ENCODE results near the gene KCNJ16. TPM values are rescaled to one million over a fixed set of nuclear protein-coding genes. Genes with fewer than 3 reads are reported as not detected.

Gene KCNJ16
- total RNA-seq, 1 donor, result under 0.01 TPM

GRCh38 chr17:70181376-70181775 is 106.4 kb downstream of the KCNJ16 start:
- Histone ChIP-seq H3K27me3 (ENCODE audit: insufficient read depth, low read length) (no peaks in the 10 kb centered on the region), H3K9me3 (ENCODE audit: low read depth, low read length) (no peaks in the 10 kb centered on the region), H3K4me1 (ENCODE audit: insufficient read depth, low read length) (peaks cover 8% of the 10 kb centered on the region), H3K4me3 (ENCODE audit: low read length) (no peak overlapping the region)

GRCh38 chr17:70181866-70182265 is 106.8 kb downstream of the KCNJ16 start:
- no peaks in the 10 kb centered on the region for H3K27me3 ChIP-seq (ENCODE audit: insufficient read depth, low read length)
- no peaks in the 10 kb centered on the region for H3K9me3 ChIP-seq (ENCODE audit: low read depth, low read length)
- H3K4me1 ChIP-seq (ENCODE audit: insufficient read depth, low read length), result peaks cover 8% of the 10 kb centered on the region
- no peak overlapping the region for H3K4me3 ChIP-seq (ENCODE audit: low read length)

- no peak overlapping the region for H3K4me3 ChIP-seq (ENCODE audit: low read length)
- H3K4me1 ChIP-seq (ENCODE audit: insufficient read depth, low read length), result no peaks in the 10 kb centered on the region
- H3K27me3 ChIP-seq (ENCODE audit: insufficient read depth, low read length), result no peaks in the 10 kb centered on the region
- H3K9me3 ChIP-seq (ENCODE audit: low read depth, low read length), result no peaks in the 10 kb centered on the region
These were observed 108.5 kb downstream of the KCNJ16 start for GRCh38 chr17:70183508-70183907.

- Histone ChIP-seq H3K27me3 (ENCODE audit: insufficient read depth, low read length) (no peaks in the 10 kb centered on the region), H3K9me3 (ENCODE audit: low read depth, low read length) (no peaks in the 10 kb centered on the region), H3K4me1 (ENCODE audit: insufficient read depth, low read length) (no peaks in the 10 kb centered on the region), H3K4me3 (ENCODE audit: low read length) (no peak overlapping the region)
These were observed 109.2 kb downstream of the KCNJ16 start for GRCh38 chr17:70184207-70184606.

- no peaks in the 10 kb centered on the region for H3K27me3 ChIP-seq (ENCODE audit: insufficient read depth, low read length)
- no peak overlapping the region for H3K4me3 ChIP-seq (ENCODE audit: low read length)
- H3K9me3 ChIP-seq (ENCODE audit: low read depth, low read length), result no peaks in the 10 kb centered on the region
- H3K4me1 ChIP-seq (ENCODE audit: insufficient read depth, low read length), result no peaks in the 10 kb centered on the region
These were observed 109.7 kb downstream of the KCNJ16 start for GRCh38 chr17:70184770-70185169.

Other genes with a start within 250 kb of the KCNJ16 start
- 4.6 TPM for gene KCNJ2, start 94.3 kb downstream of the KCNJ16 start, total RNA-seq